H9 (cell line): ENCODE data around the gene COX17. TPM values are rescaled to one million over a fixed set of nuclear protein-coding genes. Genes with fewer than 3 reads are reported as not detected.
A peak's percentile ranks its signal among the peaks of the same experiment; 100 is the strongest.

ENCODE experiments used
- DNase-seq: peaks from one replicate; pipeline ENCODE4 v3.0.0-alpha.2; 2017
- H2AFZ ChIP-seq: one replicate; pipeline ENCODE4 v1.6.1; 2013; ENCODE audit warnings: mild to moderate bottlenecking, low read length, control low read depth, moderate library complexity
- H2AK5ac ChIP-seq: 2 replicates; pipeline ENCODE4 v1.6.1; 2013; ENCODE audit warnings: low read length, control low read depth, mixed read lengths; ENCODE audit not compliant: insufficient read length
- H2BK120ac ChIP-seq: one replicate; pipeline ENCODE4 v1.6.1; 2013; ENCODE audit warnings: low read depth, mild to moderate bottlenecking, low read length, control low read depth, inconsistent platforms; ENCODE audit not compliant: poor library complexity, severe bottlenecking
- H2BK12ac ChIP-seq: 2 replicates; pipeline ENCODE4 v1.6.1; 2013; ENCODE audit warnings: low read length, control low read depth, mixed read lengths, low read depth; ENCODE audit not compliant: insufficient read length
- H2BK15ac ChIP-seq: 2 replicates; pipeline ENCODE4 v1.6.1; 2013; ENCODE audit warnings: low read depth, low read length, control low read depth
- H2BK20ac ChIP-seq: one replicate; pipeline ENCODE4 v1.6.1; 2013; ENCODE audit warnings: low read depth, mild to moderate bottlenecking, low read length, control low read depth, inconsistent platforms; ENCODE audit not compliant: poor library complexity, severe bottlenecking
- H2BK5ac ChIP-seq: 2 replicates; pipeline ENCODE4 v1.6.1; 2013; ENCODE audit warnings: low read length, control low read depth, mixed read lengths; ENCODE audit not compliant: insufficient read length
- H3K14ac ChIP-seq: 2 replicates; pipeline ENCODE4 v1.6.1; 2013; ENCODE audit warnings: low read length, control low read depth; ENCODE audit not compliant: insufficient read depth
- H3K18ac ChIP-seq: 2 replicates; pipeline ENCODE4 v1.6.1; 2013; ENCODE audit warnings: low read depth, mild to moderate bottlenecking, mixed read lengths, low read length, control low read depth; ENCODE audit not compliant: insufficient read length
- H3K23ac ChIP-seq: 2 replicates; pipeline ENCODE4 v1.6.1; 2013; ENCODE audit warnings: low read length, control low read depth, mixed read lengths, low read depth; ENCODE audit not compliant: insufficient read length
- H3K23me2 ChIP-seq: 2 replicates; pipeline ENCODE4 v1.6.1; 2013; ENCODE audit warnings: low read depth, mild to moderate bottlenecking, mixed read lengths, low read length, control low read depth; ENCODE audit not compliant: insufficient read length, poor library complexity, severe bottlenecking
- H3K27ac ChIP-seq: 2 replicates; pipeline ENCODE4 v1.5.1; 2013; ENCODE audit warnings: low read length, control low read depth, mixed read lengths, low read depth; ENCODE audit not compliant: insufficient read length
- H3K27me3 ChIP-seq: 2 replicates; pipeline ENCODE4 v1.6.1; 2013; ENCODE audit warnings: low read length, control low read depth, inconsistent platforms; ENCODE audit not compliant: insufficient read depth
- H3K4ac ChIP-seq: 2 replicates; pipeline ENCODE4 v1.6.1; 2013; ENCODE audit warnings: low read depth, mild to moderate bottlenecking, control low read depth, inconsistent platforms, low read length, moderate library complexity
- H3K4me1 ChIP-seq: 2 replicates; pipeline ENCODE4 v1.6.1; 2013; ENCODE audit warnings: low read length, control low read depth, inconsistent platforms; ENCODE audit not compliant: insufficient read depth
- H3K4me2 ChIP-seq: 2 replicates; pipeline ENCODE4 v1.6.1; 2013; ENCODE audit warnings: low read length, control low read depth, mixed read lengths; ENCODE audit not compliant: insufficient read length, insufficient read depth
- H3K56ac ChIP-seq: 2 replicates; pipeline ENCODE4 v1.6.1; 2013; ENCODE audit warnings: low read depth, mild to moderate bottlenecking, mixed read lengths, low read length, control low read depth; ENCODE audit not compliant: insufficient read length
- H3K79me1 ChIP-seq: 2 replicates; pipeline ENCODE4 v1.6.1; 2013; ENCODE audit warnings: low read depth, mild to moderate bottlenecking, moderate library complexity, low read length, control low read depth, inconsistent platforms; ENCODE audit not compliant: insufficient read depth, poor library complexity, severe bottlenecking
- H3K79me2 ChIP-seq: 2 replicates; pipeline ENCODE4 v1.6.1; 2013; ENCODE audit warnings: low read length, control low read depth, inconsistent platforms; ENCODE audit not compliant: insufficient read depth
- H3K9ac ChIP-seq: 2 replicates; pipeline ENCODE4 v1.6.1; 2013; ENCODE audit warnings: low read length, control low read depth, mixed read lengths; ENCODE audit not compliant: insufficient read length; ENCODE audit errors: extremely low read depth
- H3K9me3 ChIP-seq: one replicate; pipeline ENCODE4 v1.6.1; 2013; ENCODE audit warnings: low read depth, low read length, inconsistent platforms; ENCODE audit not compliant: control insufficient read depth
- H3T11ph ChIP-seq: one replicate; pipeline ENCODE4 v1.6.1; 2013; ENCODE audit warnings: mild to moderate bottlenecking, low read length, control low read depth, inconsistent platforms
- H4K20me1 ChIP-seq: one replicate; pipeline ENCODE4 v1.6.1; 2013; ENCODE audit not compliant: control insufficient read depth, insufficient read length, insufficient read depth
- H4K5ac ChIP-seq: 2 replicates; pipeline ENCODE4 v1.6.1; 2013; ENCODE audit warnings: low read depth, mild to moderate bottlenecking, mixed read lengths, low read length, control low read depth; ENCODE audit not compliant: insufficient read length
- H4K8ac ChIP-seq: replicated peaks from 2 replicates; pipeline ENCODE4 v1.6.1; 2013; ENCODE audit warnings: low read length, control low read depth, mixed read lengths, low read depth; ENCODE audit not compliant: insufficient read length
- H4K91ac ChIP-seq: 2 replicates; pipeline ENCODE4 v1.6.1; 2013; ENCODE audit warnings: low read depth, mild to moderate bottlenecking, moderate library complexity, mixed read lengths, low read length, control low read depth; ENCODE audit not compliant: insufficient read length
- H3K27ac Mint-ChIP-seq, 3 experiments: 2 replicates in 2 of 3; 3 replicates in 1 of 3; pipeline ENCODE4 v1.8.0; 2020 to 2021; ENCODE audit warnings: mixed read lengths in 3 of 3, mild to moderate bottlenecking in 1 of 3, moderate library complexity in 1 of 3
- H3K27me3 Mint-ChIP-seq: 2 replicates; pipeline ENCODE4 v1.8.0; 2021; ENCODE audit warnings: low read depth, mild to moderate bottlenecking, moderate library complexity, mixed read lengths
- H3K36me3 Mint-ChIP-seq, 3 experiments: 2 replicates in 2 of 3; 3 replicates in 1 of 3; pipeline ENCODE4 v1.8.0; 2020 to 2021; ENCODE audit warnings: low read depth in 3 of 3, mixed read lengths in 3 of 3; ENCODE audit not compliant: insufficient read depth in 1 of 3
- H3K4me1 Mint-ChIP-seq, 2 experiments: 2 replicates each; pipeline ENCODE4 v1.8.0; 2020; ENCODE audit warnings: mixed read lengths in 2 of 2
- H3K4me3 Mint-ChIP-seq, 2 experiments: 2 replicates in 1 of 2; 3 replicates in 1 of 2; pipeline ENCODE4 v1.8.0; 2020 to 2021; ENCODE audit warnings: mild to moderate bottlenecking in 2 of 2, mixed read lengths in 2 of 2, moderate library complexity in 1 of 2
- H3K9me3 Mint-ChIP-seq, 2 experiments: 2 replicates in 1 of 2; 3 replicates in 1 of 2; pipeline ENCODE4 v1.8.0; 2020; ENCODE audit warnings: mild to moderate bottlenecking in 2 of 2, mixed read lengths in 2 of 2, moderate library complexity in 1 of 2
- WGBS: extraction: QIAGEN DNeasy Blood & Tissue Kit; methylation state at CpG from one replicate; pipeline ENCODE4 v1.1.7; 2013; ENCODE audit warnings: missing lambda C conversion rate, low lambda C conversion rate, mixed read lengths; ENCODE audit not compliant: insufficient read length; ENCODE audit errors: extremely low coverage; 5-methylcytosine and 5-hydroxymethylcytosine counted together
- total RNA-seq: library from RNA; stranded (reverse); gene quantifications from 2 replicates; pipeline ENCODE4 v1.2.1, GENCODE V29; 2021
- TF ChIP-seq, protein P1 (sequence below): fragments of 200-600 bp; sonication (generic); conservative IDR thresholded peaks from 3 replicates; pipeline ENCODE4 v1.8.0; 2021; ENCODE audit warnings: antibody characterized with exemption, mild to moderate bottlenecking

COX17 gene
- total RNA-seq, 1 experiment from 2014 or later, result 47.0 TPM

DNA sequence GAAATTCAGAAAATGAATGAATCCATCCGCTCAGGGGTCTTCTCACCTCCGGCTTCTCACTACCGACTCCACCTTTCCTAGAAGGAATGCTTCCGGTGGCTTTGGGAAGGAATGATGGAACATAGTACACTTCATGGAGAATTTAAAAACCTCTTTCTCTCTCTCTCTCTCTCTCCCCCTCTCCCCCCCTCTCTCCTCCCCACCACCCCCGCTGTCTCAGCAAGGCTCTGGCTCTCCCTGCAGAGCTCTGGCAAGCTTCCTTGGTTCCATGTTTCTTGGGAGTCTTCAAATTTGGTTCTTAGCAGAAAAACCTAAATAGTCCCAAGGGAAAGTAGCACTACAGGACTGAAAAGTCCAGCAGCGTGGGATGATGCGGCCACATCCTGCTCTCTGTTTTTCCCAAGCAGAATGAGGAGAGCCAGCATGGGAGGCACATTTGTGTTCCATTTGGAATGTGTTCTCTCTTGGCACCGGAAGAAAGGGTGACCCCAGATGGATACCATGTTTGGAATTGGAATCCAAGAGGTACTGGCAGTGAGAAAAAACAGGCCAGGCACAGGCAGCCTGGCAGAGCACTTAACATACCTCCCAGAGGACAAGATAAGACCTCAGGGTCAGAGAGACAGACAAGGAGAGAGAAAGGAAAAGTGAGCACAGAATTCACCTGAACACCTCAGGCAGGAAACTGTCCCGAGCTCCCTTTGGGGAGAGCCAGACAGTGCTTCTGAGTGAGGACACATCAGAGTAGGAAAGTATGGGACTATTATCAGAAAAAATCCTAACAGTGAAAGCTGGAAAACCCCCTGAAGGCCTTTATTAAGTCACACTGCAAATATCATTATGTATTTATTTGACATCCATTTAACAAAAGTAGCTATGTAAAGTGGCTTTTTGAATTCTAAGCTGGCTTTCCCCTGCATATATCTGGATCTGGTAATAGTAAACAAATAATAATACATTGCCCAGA, 16.4 kb downstream of the COX17 start, which contains the start of gene POPDC2:
Gene POPDC2 (minus strand): TSS at position 116 of the 967 bp plus-strand sequence. CDS start 166 bp downstream, outside the sequence.
- Histone ChIP-seq H3K23me2 (no peaks in the 10 kb centered on the region), H2BK15ac (no peak within 1 kb of the TSS), H3K79me1 (no peaks in the 10 kb centered on the region), H2BK5ac (peak within 1 kb of the TSS; percentile 46), H4K91ac (no peak within 1 kb of the TSS), H3T11ph (no peak within 1 kb of the TSS), H3K4me1 (0 out of 2 replicates have a peak, but pooled peaks cover 2% of the 10 kb centered on the region), H3K4ac (no peak within 1 kb of the TSS), H2BK120ac (no peak within 1 kb of the TSS), H4K8ac (no peak within 1 kb of the TSS), H4K20me1 (no peaks in the 10 kb centered on the region), H3K79me2 (no peaks in the 10 kb centered on the region), H3K14ac (no peak within 1 kb of the TSS; the same call in 1 of the 2 replicates), H3K27me3 (no peaks in the 10 kb centered on the region), H3K9me3 (no peaks in the 10 kb centered on the region), H3K56ac (no peak within 1 kb of the TSS), H3K27ac (no peak within 1 kb of the TSS), H3K4me2 (no peak within 1 kb of the TSS), H2AFZ (no peak within 1 kb of the TSS), H3K9ac (no peak within 1 kb of the TSS), H4K5ac (no peak within 1 kb of the TSS), H3K23ac (no peak within 1 kb of the TSS), H2BK20ac (no peak within 1 kb of the TSS), H2AK5ac (no peak within 1 kb of the TSS), H2BK12ac (no peak within 1 kb of the TSS), H3K18ac (no peak within 1 kb of the TSS)
- peaks cover 2 to 4% of the 10 kb centered on the region in 2 experiments; a peak in 2 of 4 replicates for H3K4me1 Mint-ChIP-seq
- peak within 1 kb of the TSS in 1 of 3 experiments; percentile 41; a peak in 1 of 7 replicates for H3K27ac Mint-ChIP-seq
- WGBS, result no CpG with 5 or more reads among the region's 9 CpGs
- TF ChIP-seq, protein P1, sequence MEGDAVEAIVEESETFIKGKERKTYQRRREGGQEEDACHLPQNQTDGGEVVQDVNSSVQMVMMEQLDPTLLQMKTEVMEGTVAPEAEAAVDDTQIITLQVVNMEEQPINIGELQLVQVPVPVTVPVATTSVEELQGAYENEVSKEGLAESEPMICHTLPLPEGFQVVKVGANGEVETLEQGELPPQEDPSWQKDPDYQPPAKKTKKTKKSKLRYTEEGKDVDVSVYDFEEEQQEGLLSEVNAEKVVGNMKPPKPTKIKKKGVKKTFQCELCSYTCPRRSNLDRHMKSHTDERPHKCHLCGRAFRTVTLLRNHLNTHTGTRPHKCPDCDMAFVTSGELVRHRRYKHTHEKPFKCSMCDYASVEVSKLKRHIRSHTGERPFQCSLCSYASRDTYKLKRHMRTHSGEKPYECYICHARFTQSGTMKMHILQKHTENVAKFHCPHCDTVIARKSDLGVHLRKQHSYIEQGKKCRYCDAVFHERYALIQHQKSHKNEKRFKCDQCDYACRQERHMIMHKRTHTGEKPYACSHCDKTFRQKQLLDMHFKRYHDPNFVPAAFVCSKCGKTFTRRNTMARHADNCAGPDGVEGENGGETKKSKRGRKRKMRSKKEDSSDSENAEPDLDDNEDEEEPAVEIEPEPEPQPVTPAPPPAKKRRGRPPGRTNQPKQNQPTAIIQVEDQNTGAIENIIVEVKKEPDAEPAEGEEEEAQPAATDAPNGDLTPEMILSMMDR, result no peak
- no peaks in the 10 kb centered on the region for H3K9me3 Mint-ChIP-seq
- H3K4me3 Mint-ChIP-seq, result no peak within 1 kb of the TSS
- no peaks in the 10 kb centered on the region for H3K36me3 Mint-ChIP-seq
- DNase-seq, result no peak
- no peaks in the 10 kb centered on the region for H3K27me3 Mint-ChIP-seq
